CD4-positive, alpha-beta T cell treated with Interleukin-17A for 1 hour (primary cell): ENCODE data around the gene EIF2B2.
"Not testable (repeated sequence)": the region's sequence is repeated elsewhere in the genome, so short reads cannot be mapped to it uniquely, and the experiment has no call there.

Source experiments
- DNase-seq: peaks from one replicate; pipeline ENCODE4 v3.0.0-alpha.2; 2020

Gene EIF2B2

GRCh38 chr14:74995781-74996180 is 6.9 kb upstream of the EIF2B2 start:
- not testable (repeated sequence) for DNase-seq

- no peak for DNase-seq
Measured at GRCh38 chr14:75001261-75001660, 1.5 kb upstream of the EIF2B2 start.

DNA sequence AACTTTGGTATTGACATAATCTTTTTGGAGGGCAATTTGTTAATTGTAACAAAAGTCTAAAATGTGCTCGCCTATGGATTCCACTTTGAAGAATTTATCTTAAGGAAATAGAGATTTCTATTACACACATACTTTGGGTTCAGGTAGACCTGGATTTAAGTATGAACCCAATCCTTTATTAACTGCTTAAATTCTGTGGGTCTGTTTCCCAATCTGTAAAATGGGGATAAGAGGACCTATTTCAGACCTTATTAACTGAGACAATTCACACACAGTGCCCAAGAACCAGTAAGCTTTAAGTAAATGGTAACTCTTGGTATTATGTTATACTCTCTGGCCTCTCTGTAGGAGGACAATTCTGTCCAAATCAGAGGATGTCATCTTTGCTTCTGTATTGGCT is 822 bp upstream of the EIF2B2 start:
- no peak for DNase-seq

- DNase-seq = no peak
Measured at GRCh38 chr14:75003250-75004027, 718 bp downstream of the EIF2B2 start.

DNA sequence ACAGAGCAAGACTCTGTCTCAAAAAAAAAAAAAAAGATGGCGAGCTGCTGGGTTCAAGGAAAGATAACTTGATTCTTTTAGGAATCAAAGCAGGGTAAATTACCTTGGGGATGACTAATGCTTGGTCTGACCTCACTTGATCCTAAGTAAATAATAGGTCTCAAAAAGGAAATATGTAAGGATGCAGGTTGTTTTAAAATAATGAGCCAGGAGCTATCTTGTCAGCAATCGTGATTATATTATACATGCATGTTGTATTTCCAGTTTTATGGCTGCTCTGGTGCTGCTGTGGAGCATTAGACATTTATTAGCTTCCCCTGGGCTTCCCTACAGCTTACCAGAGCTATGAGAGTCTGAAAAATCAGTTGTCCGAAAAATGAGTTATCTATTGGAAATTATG is 2.6 kb downstream of the EIF2B2 start:
- DNase-seq = no peak

- DNase-seq = no peak
Measured at GRCh38 chr14:75009176-75009575, 6.5 kb downstream of the EIF2B2 start.

GRCh38 chr14:75010472-75011093 is 7.9 kb downstream of the EIF2B2 start:
- DNase-seq = no peak

- no peak for DNase-seq
Measured at GRCh38 chr14:75011356-75011994, 8.8 kb downstream of the EIF2B2 start.

GRCh38 chr14:75013290-75013689 is 10.6 kb downstream of the EIF2B2 start:
- DNase-seq = no peak

- DNase-seq = no peak
Measured at GRCh38 chr14:75015496-75015895, 12.8 kb downstream of the EIF2B2 start.

GRCh38 chr14:75016815-75017214 is 14.1 kb downstream of the EIF2B2 start:
- DNase-seq = no peak

- no peak for DNase-seq
Measured at GRCh38 chr14:75018694-75019093, 16.0 kb downstream of the EIF2B2 start.

DNA sequence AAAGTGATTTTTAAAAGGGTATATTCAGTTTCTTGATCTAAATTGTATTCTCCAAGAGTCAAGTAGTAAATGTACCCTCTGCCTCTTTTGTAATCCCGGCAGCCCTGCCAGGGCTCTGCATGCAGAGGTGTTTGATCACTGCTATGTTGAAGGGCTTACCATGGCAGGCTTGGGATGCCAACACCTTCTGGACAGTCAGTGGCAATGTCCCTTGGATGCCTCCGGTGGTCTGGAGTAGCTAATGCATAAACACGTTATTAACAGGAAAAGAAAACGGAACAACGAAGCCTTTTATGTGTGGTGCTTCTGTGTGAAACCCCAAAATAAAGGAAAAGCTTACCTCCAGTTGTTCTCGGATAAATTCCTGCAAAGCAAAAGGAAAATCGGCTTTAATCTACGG is 19.9 kb downstream of the EIF2B2 start:
- DNase-seq = no peak

DNA sequence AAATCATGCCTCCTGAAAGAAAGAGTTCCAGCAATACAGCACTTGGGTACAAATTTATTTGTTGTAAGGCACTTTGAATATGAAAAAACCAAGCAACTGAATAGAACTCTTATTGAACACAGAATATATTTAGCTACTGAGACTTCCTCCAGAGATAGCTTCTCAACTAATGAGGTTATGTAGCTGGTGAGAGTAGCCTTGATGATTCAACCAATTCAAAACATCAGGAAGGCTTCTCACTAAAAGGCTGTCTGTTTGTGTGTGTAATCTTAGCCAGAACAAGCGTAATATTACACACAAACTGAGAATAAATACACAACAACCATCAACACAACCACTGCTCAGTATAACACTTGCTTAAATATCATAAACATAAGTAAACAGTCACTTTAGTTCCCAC is 20.4 kb downstream of the EIF2B2 start:
- DNase-seq = no peak

DNA sequence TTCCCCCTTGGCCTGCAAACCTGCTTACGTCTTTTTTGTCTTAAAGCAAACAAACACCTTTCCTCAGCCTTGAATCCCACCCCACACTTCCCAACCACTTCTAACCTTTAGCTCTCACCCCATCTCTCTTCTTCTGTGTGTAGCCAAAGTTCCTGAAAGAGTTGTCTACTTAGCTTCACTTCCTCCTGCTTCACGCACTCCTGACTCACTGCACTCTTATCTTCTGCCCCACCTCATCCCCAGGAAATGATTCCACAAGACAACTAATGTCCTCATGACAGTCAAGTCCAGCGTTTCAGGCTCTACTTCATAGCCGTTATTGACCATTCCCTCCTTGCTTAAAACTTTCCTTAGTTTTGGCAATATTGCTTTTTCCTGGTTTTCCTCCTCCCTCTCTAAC is 22.4 kb downstream of the EIF2B2 start:
- no peak for DNase-seq

DNA sequence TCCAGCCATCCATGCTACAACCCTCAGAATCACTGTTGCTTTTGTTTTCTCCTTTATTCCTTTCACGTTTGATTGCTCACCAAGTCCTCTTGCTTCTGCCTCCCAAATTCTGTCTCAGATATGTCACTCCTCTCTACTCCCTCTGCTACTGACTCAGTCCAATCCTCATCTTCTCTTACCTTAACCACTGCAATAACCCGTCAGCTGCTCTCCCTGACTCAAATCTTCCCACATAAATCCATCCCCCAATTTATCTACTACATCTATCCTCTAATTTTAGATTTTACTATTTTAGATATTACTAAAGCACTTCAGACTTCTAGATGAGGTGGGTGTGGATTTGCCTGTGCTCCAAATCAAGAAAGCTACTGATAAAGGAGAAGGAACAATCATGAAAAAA is 23.2 kb downstream of the EIF2B2 start:
- DNase-seq = no peak

- no peak for DNase-seq
Measured at GRCh38 chr14:75030147-75030546, 27.4 kb downstream of the EIF2B2 start.

DNA sequence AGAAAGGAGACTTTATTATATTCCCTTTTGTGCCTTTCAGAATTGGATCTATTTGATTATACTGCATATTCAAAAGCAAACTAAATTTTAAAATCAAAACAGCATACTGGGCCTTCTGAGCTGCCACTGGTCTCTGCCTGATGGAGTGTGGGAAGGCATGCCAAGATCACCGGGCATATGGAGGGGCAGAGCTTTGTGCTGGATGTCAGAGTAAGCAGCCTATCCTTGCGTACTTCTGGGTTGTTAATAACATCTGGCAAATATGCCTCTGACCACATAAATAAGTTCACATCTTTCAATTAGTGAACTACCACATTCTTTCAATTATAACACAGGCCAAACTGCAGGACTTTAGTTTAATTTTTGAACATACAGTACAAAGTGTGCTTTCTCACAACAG is 30.2 kb downstream of the EIF2B2 start:
- no peak for DNase-seq

GRCh38 chr14:75040507-75040906 is 37.8 kb downstream of the EIF2B2 start:
- DNase-seq = no peak

GRCh38 chr14:75040959-75041358 is 38.2 kb downstream of the EIF2B2 start:
- no peak for DNase-seq

- no peak for DNase-seq
Measured at GRCh38 chr14:75041613-75042012, 38.9 kb downstream of the EIF2B2 start.

- no peak for DNase-seq
Measured at GRCh38 chr14:75042035-75042434, 39.3 kb downstream of the EIF2B2 start.

- DNase-seq = no peak
Measured at GRCh38 chr14:75044322-75044721, 41.6 kb downstream of the EIF2B2 start.

GRCh38 chr14:75044752-75045151 is 42.0 kb downstream of the EIF2B2 start:
- DNase-seq = no peak
